H1 (cell line): ENCODE measurements around the gene PRICKLE2. TPM values are rescaled to one million over a fixed set of nuclear protein-coding genes. Genes with fewer than 3 reads are reported as not detected.

Source experiments
- CTCF ChIA-PET: fragments of 300-600 bp; sonication (Branson Sonifier 250); formaldehyde crosslinking; loops from one replicate; lab custom pipeline; 2021; ENCODE audit not compliant: partially characterized antibody; lab: Charles Lee
- POLR2A ChIA-PET: fragments of 300-600 bp; sonication (Branson Sonifier 250); formaldehyde crosslinking; loops from one replicate; lab custom pipeline; 2021; ENCODE audit warnings: inconsistent platforms; ENCODE audit not compliant: partially characterized antibody; lab: Charles Lee
- DNase-seq, 2 experiments: peaks; one replicate each; pipeline versions ENCODE4 v3.0.0 to v3.0.0-alpha.2; 2010 to 2022; ENCODE audit warnings: low spot score in 2 of 2, low read depth in 1 of 2, mixed read lengths in 1 of 2
- FAIRE-seq: peaks from 2 replicates; lab custom pipeline; 2011; peaks lifted over from hg19 to GRCh38; lab: Jason Lieb, UNC
- H2AFZ ChIP-seq: 2 replicates; pipeline ENCODE4 v1.8.1; 2012; ENCODE audit warnings: low read length, inconsistent platforms
- H2AK5ac ChIP-seq: 2 replicates; pipeline ENCODE4 v1.6.1; 2013; ENCODE audit warnings: low read depth, low read length
- H2BK120ac ChIP-seq: replicated peaks from 2 replicates; pipeline ENCODE3; 2013; ENCODE audit warnings: low read depth, low read length, inconsistent platforms
- H2BK12ac ChIP-seq: 2 replicates; pipeline ENCODE4 v1.6.1; 2013; ENCODE audit warnings: low read depth, low read length
- H2BK15ac ChIP-seq: 2 replicates; pipeline ENCODE4 v1.6.1; 2013; ENCODE audit warnings: low read length
- H2BK20ac ChIP-seq: 2 replicates; pipeline ENCODE4 v1.6.1; 2013; ENCODE audit warnings: low read length
- H2BK5ac ChIP-seq: 2 replicates; pipeline ENCODE4 v1.6.1; 2013; ENCODE audit warnings: low read depth, low read length
- H3K14ac ChIP-seq: 2 replicates; pipeline ENCODE4 v1.6.1; 2013; ENCODE audit warnings: inconsistent platforms; ENCODE audit not compliant: insufficient read length
- H3K18ac ChIP-seq: 2 replicates; pipeline ENCODE4 v1.6.1; 2013; ENCODE audit warnings: low read length; ENCODE audit errors: extremely low read depth
- H3K23ac ChIP-seq: 2 replicates; pipeline ENCODE4 v1.6.1; 2013; ENCODE audit warnings: inconsistent platforms; ENCODE audit not compliant: insufficient read length
- H3K23me2 ChIP-seq: 2 replicates; pipeline ENCODE4 v1.6.1; 2013; ENCODE audit warnings: low read depth, low read length
- H3K27ac ChIP-seq: 2 replicates; pipeline ENCODE4 v1.6.1; 2011; ENCODE audit warnings: low read depth, low read length, inconsistent platforms
- H3K27me3 ChIP-seq, 4 experiments: replicated peaks in 1 of 4; 1 replicate in 1 of 4; 2 replicates in 3 of 4; pipeline versions ENCODE4 v1.6.1 to v1.8.1; 2011 to 2013; ENCODE audit warnings: low read length in 3 of 4, mild to moderate bottlenecking in 3 of 4, inconsistent platforms in 2 of 4, mixed read lengths in 2 of 4, moderate library complexity in 1 of 4; ENCODE audit not compliant: control insufficient read depth in 3 of 4, insufficient read depth in 3 of 4; ENCODE audit errors: extremely low read depth in 1 of 4
- H3K36me3 ChIP-seq, 4 experiments: 2 replicates each; pipeline versions ENCODE4 v1.6.1 to v1.8.1; 2011 to 2013; ENCODE audit warnings: mild to moderate bottlenecking in 4 of 4, low read length in 3 of 4, moderate library complexity in 2 of 4, control low read depth in 1 of 4, inconsistent platforms in 1 of 4; ENCODE audit not compliant: insufficient read depth in 4 of 4, control insufficient read depth in 2 of 4
- H3K4ac ChIP-seq: replicated peaks from 2 replicates; pipeline ENCODE3; 2013; ENCODE audit warnings: low read length, low read depth, mixed read lengths, inconsistent platforms; ENCODE audit not compliant: insufficient read length
- H3K4me1 ChIP-seq, 4 experiments: replicated peaks in 1 of 4; 1 replicate in 1 of 4; 2 replicates in 3 of 4; pipeline versions ENCODE4 v1.6.1 to v1.8.1; 2011 to 2013; ENCODE audit warnings: low read length in 3 of 4, inconsistent platforms in 2 of 4, mixed read lengths in 1 of 4; ENCODE audit not compliant: insufficient read depth in 4 of 4, control insufficient read depth in 3 of 4
- H3K4me2 ChIP-seq, 2 experiments: 2 replicates each; pipeline versions ENCODE4 v1.6.1 to v1.8.1; 2011 to 2013; ENCODE audit warnings: low read depth in 2 of 2, low read length in 2 of 2, control low read depth in 1 of 2, inconsistent platforms in 1 of 2, mild to moderate bottlenecking in 1 of 2; ENCODE audit not compliant: insufficient read depth in 1 of 2
- H3K4me3 ChIP-seq, 4 experiments: fragments of 200-600, 300-600 bp in 1 of 4; sonication (generic), shearing (Covaris generic), sonication (Bioruptor Twin) in 1 of 4; 2 replicates each; pipeline versions ENCODE4 v1.5.1 to v1.8.1; 2011 to 2016; ENCODE audit warnings: low read length in 4 of 4, low read depth in 3 of 4, control low read depth in 2 of 4, inconsistent platforms in 2 of 4, mild to moderate bottlenecking in 2 of 4, mixed read lengths in 1 of 4, moderate library complexity in 1 of 4; ENCODE audit not compliant: insufficient read depth in 2 of 4; ENCODE audit errors: extremely low read depth in 1 of 4
- H3K56ac ChIP-seq: replicated peaks from 2 replicates; pipeline ENCODE3; 2013; ENCODE audit warnings: low read depth, mild to moderate bottlenecking, mixed read lengths, low read length, inconsistent platforms; ENCODE audit not compliant: insufficient read length
- H3K79me1 ChIP-seq: 2 replicates; pipeline ENCODE4 v1.6.1; 2013; ENCODE audit warnings: low read depth, low read length, control low read depth
- H3K79me2 ChIP-seq, 2 experiments: 2 replicates each; pipeline versions ENCODE4 v1.6.1 to v1.8.1; 2012 to 2013; ENCODE audit warnings: low read length in 2 of 2, mild to moderate bottlenecking in 2 of 2, inconsistent platforms in 1 of 2; ENCODE audit not compliant: insufficient read depth in 2 of 2, control insufficient read depth in 1 of 2
- H3K9ac ChIP-seq, 4 experiments: replicated peaks in 1 of 4; 1 replicate in 1 of 4; 2 replicates in 3 of 4; pipeline versions ENCODE4 v1.6.1 to v1.8.1; 2011 to 2013; ENCODE audit warnings: low read depth in 3 of 4, low read length in 3 of 4, control low read depth in 2 of 4, mild to moderate bottlenecking in 2 of 4, moderate library complexity in 2 of 4, inconsistent platforms in 1 of 4; ENCODE audit errors: extremely low read depth in 1 of 4
- H3K9me3 ChIP-seq, 2 experiments: 2 replicates each; pipeline versions ENCODE4 v1.6.1 to v1.8.1; 2012 to 2013; ENCODE audit warnings: mild to moderate bottlenecking in 2 of 2, moderate library complexity in 2 of 2, control low read depth in 1 of 2, inconsistent platforms in 1 of 2, low read depth in 1 of 2, low read length in 1 of 2, mixed read lengths in 1 of 2; ENCODE audit not compliant: insufficient read depth in 2 of 2
- H4K20me1 ChIP-seq, 2 experiments: replicated peaks in 1 of 2; 2 replicates each; pipeline versions ENCODE3 to v1.8.1; 2011 to 2013; ENCODE audit warnings: inconsistent platforms in 2 of 2, low read length in 2 of 2, mild to moderate bottlenecking in 1 of 2; ENCODE audit not compliant: insufficient read depth in 2 of 2, control insufficient read depth in 1 of 2
- H4K5ac ChIP-seq: 2 replicates; pipeline ENCODE4 v1.6.1; 2013; ENCODE audit warnings: low read length, low read depth, mixed read lengths, inconsistent platforms; ENCODE audit not compliant: insufficient read length
- H4K8ac ChIP-seq: 2 replicates; pipeline ENCODE4 v1.8.0; 2013; ENCODE audit warnings: mild to moderate bottlenecking, moderate library complexity, low read length, inconsistent platforms; ENCODE audit not compliant: insufficient read depth; ENCODE audit errors: extremely low read depth
- H4K91ac ChIP-seq: replicated peaks from 2 replicates; pipeline ENCODE3; 2013; ENCODE audit warnings: low read length, mixed read lengths, inconsistent platforms; ENCODE audit not compliant: insufficient read length
- ASH2L ChIP-seq: fragments of 200-600, 300-600 bp; sonication (generic); IDR thresholded peaks from one replicate; pipeline ENCODE4 v1.7.1; 2017; ENCODE audit warnings: low read length
- CBX5 ChIP-seq: fragments of 300-800, 300-1000 bp; sonication (generic); IDR thresholded peaks from 2 replicates; pipeline ENCODE4 v1.7.1; 2016; ENCODE audit warnings: antibody characterized with exemption, low read length, low read depth
- TEAD4 ChIP-seq: IDR thresholded peaks from 2 replicates; pipeline ENCODE4 v1.6.1; 2012; ENCODE audit warnings: low read depth, low read length, inconsistent platforms, mixed read lengths
- WGBS, 2 experiments: shearing (Covaris generic) in 1 of 2; methylation state at CpG; one replicate each; pipeline versions ENCODE4 v1.1.6 to v1.1.7; 2013 to 2015; ENCODE audit warnings: low lambda C conversion rate in 2 of 2, mixed read lengths in 2 of 2, inconsistent platforms in 1 of 2, low coverage in 1 of 2, missing lambda C conversion rate in 1 of 2; ENCODE audit not compliant: insufficient replicate concordance in 2 of 2, insufficient coverage in 1 of 2, insufficient read length in 1 of 2; ENCODE audit errors: extremely low coverage in 1 of 2, missing lambda C conversion rate in 1 of 2; 5-methylcytosine and 5-hydroxymethylcytosine counted together
- polyA plus RNA-seq, 7 experiments: library from polyadenylated mRNA; depleted of rRNA in 3 of 7; stranded (reverse) in 5 of 7; unstranded in 2 of 7; fragments of >200 nt in 5 of 7; fragments of 200-250 nt in 2 of 7; gene quantifications; 1 replicate in 5 of 7; 2 replicates in 1 of 7; 4 replicates in 1 of 7; pipeline versions ENCODE4 v1.2.1 to v1.2.3, GENCODE V29; 2011 to 2013; ENCODE audit warnings: missing spikeins in 2 of 7, mixed read lengths in 2 of 7
- total RNA-seq: library from RNA; stranded (reverse); fragmentation: NEBNext Ultra II Directional; extraction: Animal tissue kit (Norgen Biotek cat#: 25700); gene quantifications from 2 replicates; pipeline ENCODE4 v1.2.1, GENCODE V29; 2021

The PRICKLE2 gene
- total and polyA plus RNA-seq, 2 of the 8 experiments (the other 6 are each of a cell fraction or from before 2014, with no cell fraction given), result 2.9 to 8.0 TPM

- H4K5ac ChIP-seq, result no peak overlapping the region
- H2BK5ac ChIP-seq, result no peak overlapping the region
- H2BK20ac ChIP-seq, result no peak overlapping the region
- no peaks in the 10 kb centered on the region for H3K79me1 ChIP-seq
- no peak overlapping the region for H3K9ac ChIP-seq
- H3K4ac ChIP-seq, result no peak overlapping the region
- H3K23me2 ChIP-seq, result no peaks in the 10 kb centered on the region
- H3K56ac ChIP-seq, result no peak overlapping the region
- no peaks in the 10 kb centered on the region for H4K20me1 ChIP-seq
- no peak overlapping the region for H2BK120ac ChIP-seq
- H3K36me3 ChIP-seq, result no peaks in the 10 kb centered on the region
- no peak overlapping the region for H2AK5ac ChIP-seq
- H3K9me3 ChIP-seq, result no peaks in the 10 kb centered on the region
- peak; percentile 21; the same call in 1 of the 2 replicates for TF ChIP-seq TEAD4
- TF ChIP-seq ASH2L, result peak; percentile 23
- no peak for TF ChIP-seq CBX5
- TF ChIP-seq, all 59 proteins: peak for 2
- Histone ChIP-seq H3K79me2 (no peaks in the 10 kb centered on the region), H4K8ac (no peak overlapping the region), H3K27me3 (no peaks in the 10 kb centered on the region), H3K4me2 (peak overlapping the region in 1 of 2 experiments; percentile 4; a peak in 1 of 4 replicates), H3K23ac (no peak overlapping the region), H3K27ac (no peak overlapping the region), H2BK12ac (no peak overlapping the region), H2AFZ (no peak overlapping the region), H3K4me3 (no peak overlapping the region), H4K91ac (no peak overlapping the region), H3K4me1 (peaks cover 3 to 26% (median 19%) of the 10 kb centered on the region in 4 experiments; a peak in 6 of 7 replicates), H3K14ac (no peak overlapping the region), H2BK15ac (no peak overlapping the region), H3K18ac (peak overlapping the region; percentile 73; the same call in 1 of the 2 replicates)
- DNase-seq (peak in 1 of 2 experiments; percentile 44), FAIRE-seq (peak; percentile 97)
- 32% methylated on average over 4 of the region's 4 CpGs; no CpG with 5 or more reads in 1 of the 2 experiments for WGBS, 2 experiments
- CTCF ChIA-PET, result interaction anchor here (0.8 to 1.8 kb wide), 5 partner anchors 12 to 434 kb away, joined by 3 to 4 read pairs (median 3); no protein-coding TSS in a partner anchor
- POLR2A ChIA-PET, result interaction anchor here (0.6 kb wide), 1 partner anchor 16 kb away, joined by 5 read pairs; no protein-coding TSS in a partner anchor
These were observed 175.4 kb downstream of the PRICKLE2 start for GRCh38 chr3:64049832-64050231.
